Skin epidermis (tissue), 12 donors: ENCODE measurements around the gene ADAM10.
"Not testable (repeated sequence)": the region's sequence is repeated elsewhere in the genome, so short reads cannot be mapped to it uniquely, and the experiment has no call there.

Experiments used
- H3K27ac ChIP-seq, 21 experiments: fragments of 200-600 bp; sonication (generic) in 11 of 21; one replicate each; pipeline ENCODE4 v1.5.0; 2020; ENCODE audit warnings: mild to moderate bottlenecking in 3 of 21, inconsistent platforms in 2 of 21, moderate library complexity in 2 of 21
- H3K4me3 ChIP-seq, 7 experiments: fragments of 200-600 bp; sonication (generic) in 2 of 7; one replicate each; pipeline ENCODE4 v1.5.0; 2020; ENCODE audit warnings: inconsistent platforms in 2 of 7, mild to moderate bottlenecking in 2 of 7, moderate library complexity in 1 of 7

The ADAM10 gene

DNA sequence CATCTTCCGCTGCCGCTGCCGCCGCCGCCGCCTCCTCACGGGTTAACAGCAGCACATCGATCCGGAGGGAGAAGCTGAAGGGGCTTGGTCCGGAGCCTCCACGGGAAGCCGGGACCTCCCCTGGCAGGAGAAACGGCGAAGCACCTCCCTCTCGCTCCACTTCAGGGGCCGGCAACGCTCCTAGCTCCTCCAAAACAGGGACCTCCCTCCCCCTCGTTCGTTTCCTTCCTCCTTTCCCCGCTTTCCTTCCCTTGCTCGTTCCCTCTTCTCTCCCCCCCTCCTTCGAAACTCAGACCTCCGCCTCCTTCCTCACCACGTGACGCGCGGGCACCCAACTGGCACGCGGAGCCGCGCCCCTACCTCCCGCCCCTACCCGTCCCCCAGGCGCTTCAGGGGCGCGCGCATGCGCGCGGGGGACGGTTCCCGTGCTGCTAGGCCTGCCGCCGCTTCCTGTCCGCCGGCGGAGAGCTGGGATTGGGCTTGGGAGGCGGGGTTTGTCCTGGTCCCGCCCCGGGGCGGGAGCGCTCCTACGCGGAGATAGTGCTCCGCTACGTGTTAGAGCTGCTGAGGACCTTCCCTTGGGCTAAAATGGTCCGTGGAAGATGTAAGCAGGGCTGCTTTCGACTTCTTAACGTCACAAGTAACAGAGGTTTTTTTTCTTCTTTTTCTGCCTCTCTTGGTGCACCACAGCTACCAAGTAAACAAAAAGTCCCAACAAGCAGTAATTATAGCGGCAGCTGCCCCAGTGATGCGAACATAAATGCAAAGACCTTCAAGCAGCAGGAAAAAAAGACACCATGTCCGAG lies at the start of gene ADAM10:
Gene ADAM10, minus strand, starts transcription at position 176 of the 806 bp plus-strand sequence. Its CDS starts 173 bp downstream, at position 3.
- Histone ChIP-seq H3K27ac (peak within 1 kb of the TSS; percentile 76 to 98 (median 95)), H3K4me3 (peak within 1 kb of the TSS; percentile 80 to 94 (median 91))

DNA sequence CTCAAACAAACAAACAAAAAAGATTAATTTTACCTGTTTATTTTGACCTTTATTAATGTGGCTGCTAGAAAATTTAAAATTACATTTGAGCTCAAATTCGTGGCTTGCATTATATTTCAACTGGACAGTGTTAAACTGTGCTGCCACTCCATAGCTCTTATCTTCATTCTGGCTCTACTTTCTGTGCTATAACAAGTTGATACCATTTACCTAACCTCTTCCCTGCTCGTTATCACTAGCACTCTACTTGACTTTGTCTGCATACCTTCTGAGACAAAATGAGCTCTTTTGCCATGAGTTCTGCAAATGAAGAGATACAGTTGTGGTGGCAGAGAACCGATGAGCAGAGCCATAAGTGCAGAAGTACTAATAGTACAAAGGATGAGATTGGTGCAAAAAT lies 48.0 kb upstream of the ADAM10 start:
- Histone ChIP-seq H3K4me3 (no peak overlapping the region), H3K27ac (no peak overlapping the region)

- Histone ChIP-seq H3K27ac (no peak overlapping the region), H3K4me3 (no peak overlapping the region)
Observed at GRCh38 chr15:58795825-58796224, 46.3 kb upstream of the ADAM10 start.

GRCh38 chr15:58793862-58794261 lies 44.4 kb upstream of the ADAM10 start:
- H3K27ac ChIP-seq, result peak overlapping the region in 1 of 21 experiments; percentile 73
- no peak overlapping the region for H3K4me3 ChIP-seq

- no peak overlapping the region for H3K4me3 ChIP-seq
- no peak overlapping the region for H3K27ac ChIP-seq
Observed at GRCh38 chr15:58788056-58788710, 38.7 kb upstream of the ADAM10 start.

DNA sequence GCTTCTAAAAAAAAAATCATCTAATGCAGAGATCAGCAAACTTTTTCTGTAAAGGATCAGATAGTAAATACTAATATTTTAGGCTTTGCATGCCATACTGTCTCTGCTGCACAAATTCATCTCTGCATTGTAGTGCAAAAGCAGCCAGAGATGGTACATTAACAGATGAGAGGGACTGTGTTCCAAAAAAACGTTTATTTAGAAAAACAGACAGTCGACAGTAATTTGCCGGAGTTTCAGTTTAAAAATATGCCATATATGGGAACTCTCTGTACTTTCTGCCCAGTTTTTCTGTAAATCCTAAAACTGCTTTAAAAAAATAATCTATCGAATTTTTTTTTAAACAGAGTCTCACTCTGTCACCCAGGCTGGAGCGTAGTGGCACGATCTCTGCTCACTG lies 35.8 kb upstream of the ADAM10 start:
- H3K27ac ChIP-seq, result no peak overlapping the region
- H3K4me3 ChIP-seq, result no peak overlapping the region

DNA sequence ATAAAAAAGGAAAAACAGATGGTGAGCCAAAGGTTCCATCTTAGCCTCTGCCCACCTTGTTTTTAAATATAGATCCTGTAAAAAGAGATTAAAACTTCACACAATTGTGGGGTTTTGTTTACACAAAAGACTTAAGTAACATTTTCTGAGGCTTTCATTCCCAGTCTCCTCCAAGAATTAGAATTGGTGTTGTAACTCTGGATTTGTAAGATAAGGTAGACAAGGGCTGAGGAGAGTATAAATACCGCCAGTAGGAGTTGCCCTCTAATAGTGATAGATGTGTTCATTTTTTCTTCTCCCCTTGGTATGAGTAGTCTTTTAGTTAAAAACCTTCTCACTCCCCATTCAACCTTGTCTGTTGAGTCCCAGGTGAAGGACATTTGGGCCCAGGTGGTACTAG lies 30.0 kb upstream of the ADAM10 start:
- Histone ChIP-seq H3K27ac (no peak overlapping the region), H3K4me3 (no peak overlapping the region)

DNA sequence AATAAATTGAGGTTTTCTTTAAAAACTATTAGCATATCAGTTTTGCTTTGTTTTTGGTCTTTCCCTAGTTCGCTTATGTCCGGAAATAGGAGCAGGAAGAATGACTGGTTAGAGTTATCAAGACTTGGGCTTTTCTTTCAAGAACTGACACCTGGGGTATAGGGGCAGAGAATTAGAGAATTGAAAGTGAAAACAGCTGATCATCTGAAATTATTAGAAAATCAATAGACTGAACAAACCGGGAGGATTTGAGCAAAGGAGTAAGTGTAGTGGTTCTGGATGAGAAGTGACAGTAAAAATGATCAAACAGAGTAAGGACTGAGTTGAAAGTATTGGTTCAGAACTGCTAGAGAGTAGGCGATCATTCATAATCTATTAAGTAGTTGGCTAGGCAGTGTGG lies 27.6 kb upstream of the ADAM10 start:
- no peak overlapping the region for H3K27ac ChIP-seq
- H3K4me3 ChIP-seq, result no peak overlapping the region

DNA sequence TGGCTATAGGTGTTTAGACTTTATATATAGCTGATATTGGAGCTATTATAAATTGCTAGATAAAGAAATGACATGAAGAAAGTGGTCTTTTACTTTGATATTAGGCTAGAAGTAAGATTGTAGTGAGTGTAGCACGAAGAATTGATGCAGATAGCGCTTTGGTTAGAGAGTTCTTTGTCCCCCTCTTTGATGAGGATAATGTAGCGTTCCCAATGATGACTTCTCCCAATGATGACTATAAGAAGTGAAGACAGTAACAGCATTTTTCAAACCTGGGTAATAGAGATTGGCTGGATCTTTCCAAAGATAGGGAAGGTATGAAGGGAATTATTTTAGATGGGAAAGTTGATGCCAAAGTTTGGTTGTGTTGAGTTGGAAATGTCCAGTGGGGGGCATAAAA lies 25.9 kb upstream of the ADAM10 start:
- H3K4me3 ChIP-seq, result no peak overlapping the region

GRCh38 chr15:58773024-58773423 lies 23.5 kb upstream of the ADAM10 start:
- Histone ChIP-seq H3K27ac (no peak overlapping the region), H3K4me3 (peak overlapping the region in 4 of 7 experiments; percentile 8 to 98 (median 80))

More for the DNA sequence above, 25.9 kb upstream of the ADAM10 start:
- no peak overlapping the region for H3K27ac ChIP-seq

DNA sequence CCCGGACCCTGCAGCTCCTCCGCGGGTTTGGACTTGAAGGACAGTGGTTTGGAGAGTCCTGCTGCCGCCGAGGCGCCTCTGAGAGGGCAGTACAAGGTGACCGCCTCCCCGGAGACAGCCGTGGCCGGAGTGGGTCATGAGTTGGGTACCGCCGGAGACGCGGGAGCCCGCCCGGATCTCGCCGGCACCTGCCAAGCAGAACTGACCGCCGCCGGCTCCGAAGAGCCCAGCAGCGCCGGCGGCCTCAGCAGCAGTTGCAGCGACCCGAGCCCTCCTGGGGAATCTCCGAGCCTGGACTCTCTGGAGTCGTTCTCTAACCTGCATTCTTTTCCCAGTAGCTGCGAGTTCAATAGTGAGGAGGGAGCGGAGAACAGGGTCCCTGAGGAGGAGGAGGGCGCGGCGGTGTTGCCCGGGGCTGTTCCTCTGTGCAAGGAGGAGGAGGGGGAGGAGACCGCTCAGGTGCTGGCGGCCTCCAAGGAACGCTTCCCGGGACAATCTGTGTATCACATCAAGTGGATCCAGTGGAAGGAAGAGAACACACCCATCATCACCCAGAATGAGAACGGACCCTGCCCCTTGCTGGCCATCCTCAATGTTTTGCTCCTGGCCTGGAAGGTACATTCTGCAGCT lies 22.2 kb upstream of the ADAM10 start:
- peak overlapping the region; percentile 71 to 99 (median 94) for H3K27ac ChIP-seq
- H3K4me3 ChIP-seq, result peak overlapping the region; percentile 73 to 98 (median 87)

DNA sequence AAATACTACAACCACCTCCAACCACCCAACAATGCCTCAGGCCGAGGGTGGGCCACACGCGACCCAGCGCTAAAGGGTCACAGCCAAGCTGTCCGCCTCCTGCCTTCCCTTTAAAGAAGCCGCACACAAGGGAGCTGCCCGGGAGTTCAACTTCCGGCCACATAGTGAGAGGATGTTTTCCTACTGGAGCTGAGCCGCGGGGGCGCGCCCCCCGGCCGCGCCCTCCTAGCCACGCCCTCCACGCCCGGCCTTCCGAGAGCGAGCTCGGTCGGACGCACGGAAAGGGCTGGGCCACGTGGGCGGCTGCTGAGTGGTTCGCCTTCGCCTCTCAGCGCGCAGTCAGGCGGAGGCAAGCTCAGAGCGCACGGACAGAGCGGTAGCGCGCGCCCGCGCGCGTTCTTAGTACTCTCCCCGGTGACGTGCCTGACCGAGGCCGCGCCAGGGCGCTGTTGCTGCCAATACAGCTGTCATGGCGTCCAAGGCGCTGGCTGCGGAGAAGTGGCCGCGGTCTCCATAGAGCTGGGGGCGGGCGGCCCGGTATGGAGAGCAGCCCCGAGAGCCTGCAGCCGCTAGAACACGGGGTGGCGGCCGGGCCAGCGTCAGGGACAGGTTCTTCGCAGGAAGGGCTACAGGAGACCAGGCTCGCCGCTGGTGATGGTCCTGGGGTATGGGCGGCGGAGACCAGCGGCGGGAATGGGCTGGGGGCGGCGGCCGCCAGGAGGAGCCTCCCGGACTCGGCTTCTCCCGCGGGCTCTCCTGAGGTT lies 21.5 kb upstream of the ADAM10 start, which contains the start of gene MINDY2:
Gene MINDY2, plus strand, starts transcription at position 446 of the 764 bp plus-strand sequence. Its CDS starts 94 bp downstream, at position 540.
- H3K27ac ChIP-seq, result peak within 1 kb of the TSS; percentile 71 to 99 (median 94)
- peak within 1 kb of the TSS; percentile 73 to 98 (median 87) for H3K4me3 ChIP-seq

- peak overlapping the region; percentile 73 to 98 (median 87) for H3K4me3 ChIP-seq
- H3K27ac ChIP-seq, result peak overlapping the region; percentile 9 to 99 (median 92)
Observed at GRCh38 chr15:58770519-58770856, 21.0 kb upstream of the ADAM10 start.

- not testable (repeated sequence) for H3K27ac ChIP-seq, H3K4me3 ChIP-seq
Observed at GRCh38 chr15:58768601-58769004, 19.1 kb upstream of the ADAM10 start.

GRCh38 chr15:58766290-58766689 lies 16.8 kb upstream of the ADAM10 start:
- Histone ChIP-seq H3K27ac (no peak overlapping the region), H3K4me3 (no peak overlapping the region)

DNA sequence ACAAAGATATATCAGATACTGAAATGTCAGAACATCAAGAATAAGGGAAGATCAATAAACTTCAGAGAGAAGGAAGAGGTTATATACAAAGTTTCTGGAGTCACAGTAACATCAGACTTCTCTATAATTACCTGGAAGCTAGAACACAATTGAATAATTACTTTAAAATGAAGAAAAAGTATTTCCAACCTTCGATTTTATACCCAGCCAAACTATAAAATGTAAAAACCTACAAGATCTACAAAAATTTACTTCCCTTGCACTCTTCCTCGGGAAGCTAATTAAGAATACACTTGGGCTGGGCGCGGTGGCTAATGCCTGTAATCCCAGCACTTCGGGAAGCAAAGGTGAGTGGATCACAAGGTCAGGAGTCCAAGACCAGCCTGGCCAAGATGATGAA lies 15.0 kb upstream of the ADAM10 start:
- Histone ChIP-seq H3K4me3 (no peak overlapping the region), H3K27ac (no peak overlapping the region)

DNA sequence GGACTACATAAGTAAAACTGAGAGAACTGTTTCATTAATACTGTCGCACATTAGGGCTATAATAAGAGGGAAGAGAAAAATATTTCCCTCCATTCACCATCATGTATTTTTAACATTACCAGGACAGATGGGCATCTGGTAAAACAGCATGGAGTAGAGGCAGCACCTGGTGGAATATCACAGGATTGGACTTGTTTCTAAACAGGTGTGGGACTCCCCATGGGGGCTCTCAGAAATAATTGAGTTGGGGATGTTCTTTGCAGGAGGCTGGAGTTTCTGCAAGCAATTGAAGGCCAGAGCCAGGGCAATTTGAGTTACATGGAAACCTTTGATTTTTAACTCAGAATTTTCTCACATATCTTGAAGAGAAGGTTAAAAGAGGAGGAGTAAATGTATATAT lies 13.2 kb upstream of the ADAM10 start:
- H3K4me3 ChIP-seq, result no peak overlapping the region

DNA sequence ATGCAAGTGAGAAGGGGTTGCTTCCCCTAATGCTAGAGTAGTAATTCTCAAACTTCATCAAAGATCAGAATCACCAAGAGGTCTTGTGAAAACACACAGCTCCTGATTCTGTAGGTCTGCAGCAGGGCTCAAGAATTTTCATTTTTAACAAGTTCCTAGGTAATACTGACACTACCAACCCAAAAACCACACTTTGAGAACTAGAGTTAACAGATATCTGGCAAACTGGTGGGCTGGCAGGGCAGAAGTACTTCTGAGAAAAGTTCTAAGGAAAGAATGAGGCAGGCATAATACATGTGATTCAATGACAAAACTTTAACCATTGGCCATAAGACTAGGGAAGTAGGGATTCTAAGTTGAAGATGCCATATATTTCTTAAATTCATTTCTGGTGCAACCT lies 12.8 kb upstream of the ADAM10 start:
- Histone ChIP-seq H3K4me3 (no peak overlapping the region), H3K27ac (no peak overlapping the region)

More for the DNA sequence above, 13.2 kb upstream of the ADAM10 start:
- no peak overlapping the region for H3K27ac ChIP-seq

- H3K27ac ChIP-seq, result no peak overlapping the region
- H3K4me3 ChIP-seq, result no peak overlapping the region
Observed at GRCh38 chr15:58761010-58761388, 11.5 kb upstream of the ADAM10 start.
